PC-9 (cell line): ENCODE data around the gene LMBRD2.
"Not testable (repeated sequence)": the region's sequence is repeated elsewhere in the genome, so short reads cannot be mapped to it uniquely, and the experiment has no call there.

ENCODE experiments used
- CTCF ChIP-seq: fragments of 200-600 bp; sonication (generic); conservative IDR thresholded peaks from 2 replicates; pipeline ENCODE4 v1.6.1; 2017; ENCODE audit warnings: mixed run types, antibody characterized with exemption, mild to moderate bottlenecking, moderate library complexity
- EZH2 ChIP-seq: fragments of 200-600 bp; sonication (generic); IDR thresholded peaks from 2 replicates; pipeline ENCODE4 v1.8.0; 2017; ENCODE audit warnings: antibody characterized with exemption, low read depth

- not testable (repeated sequence) for TF ChIP-seq CTCF, EZH2
Measured at GRCh38 chr5:36184408-36184807, 32.7 kb upstream of the LMBRD2 start.
